HG03066 (cell line): ENCODE measurements around the gene EGLN1.

Experiments
- ATAC-seq: cut with Tn5 transposase; IDR thresholded peaks from one replicate; pipeline ENCODE4 v1.9.1; 2021; ENCODE audit warnings: low read depth; ENCODE audit not compliant: unreplicated experiment

Gene EGLN1

GRCh38 chr1:231422798-231423309 is 767 bp upstream of the EGLN1 start:
- no peak for ATAC-seq

GRCh38 chr1:231421546-231421970 is 529 bp downstream of the EGLN1 start:
- peak; percentile 22 for ATAC-seq

- peak; percentile 13 for ATAC-seq
Observed at GRCh38 chr1:231420959-231421545, 1.0 kb downstream of the EGLN1 start.

- no peak for ATAC-seq
Observed at GRCh38 chr1:231420299-231420958, 1.7 kb downstream of the EGLN1 start.

- ATAC-seq, result no peak
Observed at GRCh38 chr1:231419738-231420298, 2.3 kb downstream of the EGLN1 start.

GRCh38 chr1:231419147-231419546 is 2.9 kb downstream of the EGLN1 start:
- ATAC-seq, result no peak

- ATAC-seq, result no peak
Observed at GRCh38 chr1:231418741-231419107, 3.4 kb downstream of the EGLN1 start.

GRCh38 chr1:231418101-231418740 is 3.9 kb downstream of the EGLN1 start:
- ATAC-seq, result no peak

- ATAC-seq, result no peak
Observed at GRCh38 chr1:231417513-231417912, 4.6 kb downstream of the EGLN1 start.

- ATAC-seq, result no peak
Observed at GRCh38 chr1:231416901-231417300, 5.2 kb downstream of the EGLN1 start.

- ATAC-seq, result no peak
Observed at GRCh38 chr1:231415018-231415583, 7.0 kb downstream of the EGLN1 start.

- ATAC-seq, result no peak
Observed at GRCh38 chr1:231414260-231415016, 7.6 kb downstream of the EGLN1 start.

GRCh38 chr1:231413749-231414082 is 8.4 kb downstream of the EGLN1 start:
- ATAC-seq, result no peak

- no peak for ATAC-seq
Observed at GRCh38 chr1:231411036-231411531, 11.0 kb downstream of the EGLN1 start.

- ATAC-seq, result no peak
Observed at GRCh38 chr1:231410036-231410612, 12.0 kb downstream of the EGLN1 start.

- ATAC-seq, result no peak
Observed at GRCh38 chr1:231408528-231409094, 13.5 kb downstream of the EGLN1 start.

GRCh38 chr1:231407547-231408396 is 14.3 kb downstream of the EGLN1 start:
- ATAC-seq, result no peak

GRCh38 chr1:231407049-231407448 is 15.0 kb downstream of the EGLN1 start:
- no peak for ATAC-seq

- no peak for ATAC-seq
Observed at GRCh38 chr1:231404318-231404717, 17.8 kb downstream of the EGLN1 start.
